Measurements from ENCODE around the gene SLC15A4. TPM values are rescaled to one million over a fixed set of nuclear protein-coding genes. Genes with fewer than 3 reads are reported as not detected.

The SLC15A4 gene
- total and polyA plus RNA-seq, 4 experiments from 2014 or later = 2.0 to 14.6 (median 10.0) TPM

DNA sequence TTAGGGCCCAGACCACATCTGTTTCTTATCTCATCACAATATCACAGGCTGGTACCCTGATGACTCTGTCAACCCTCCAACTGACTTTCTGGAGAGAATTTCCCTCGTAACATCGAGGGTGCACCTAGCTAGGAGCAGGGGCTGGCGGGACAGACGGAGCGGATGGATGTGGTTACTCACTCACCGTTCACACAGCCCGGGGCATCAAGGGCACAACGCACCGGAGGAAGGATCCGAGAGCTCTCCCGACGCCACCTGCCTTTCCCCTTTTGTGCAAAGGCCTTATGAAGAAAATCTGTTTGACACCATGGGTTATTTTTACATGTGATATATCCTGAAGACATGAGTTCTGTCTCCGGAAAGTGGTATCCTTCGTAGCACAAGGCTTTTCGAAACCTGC is 31.4 kb downstream of the SLC15A4 start:
- ChIA-PET CTCF (ENCODE audit: partially characterized antibody) (no interaction called here), POLR2A (ENCODE audit: partially characterized antibody) (no interaction called here)
- DNase-seq = no peak
- Mint-ChIP-seq H3K27ac (peak overlapping the region in 2 of 7 donors; percentile 8 to 24), H3K4me1 (peaks cover 4 to 24% (median 16%) of the 10 kb centered on the region in 4 donors), H3K9me3 (no peaks in the 10 kb centered on the region), H3K36me3 (peaks cover 45 to 50% of the 10 kb centered on the region in 2 donors), H3K27me3 (no peaks in the 10 kb centered on the region), H3K4me3 (no peak overlapping the region)
- Histone ChIP-seq H3K9me3 (ENCODE audit: control insufficient read depth in 1 of 2, low read length in 2 of 2) (no peaks in the 10 kb centered on the region), H3K27me3 (ENCODE audit: insufficient read depth, low read length) (no peaks in the 10 kb centered on the region), H3K4me1 (ENCODE audit: insufficient read depth, low read length) (no peaks in the 10 kb centered on the region), H3K27ac (ENCODE audit: low read depth, low read length) (no peak overlapping the region), H3K36me3 (ENCODE audit: insufficient read depth, low read length) (peaks cover 13% of the 10 kb centered on the region), H3K4me3 (ENCODE audit: low read length in 2 of 2) (no peak overlapping the region)
- intact Hi-C loops (cut with micrococcal nuclease) = no loop called here

DNA sequence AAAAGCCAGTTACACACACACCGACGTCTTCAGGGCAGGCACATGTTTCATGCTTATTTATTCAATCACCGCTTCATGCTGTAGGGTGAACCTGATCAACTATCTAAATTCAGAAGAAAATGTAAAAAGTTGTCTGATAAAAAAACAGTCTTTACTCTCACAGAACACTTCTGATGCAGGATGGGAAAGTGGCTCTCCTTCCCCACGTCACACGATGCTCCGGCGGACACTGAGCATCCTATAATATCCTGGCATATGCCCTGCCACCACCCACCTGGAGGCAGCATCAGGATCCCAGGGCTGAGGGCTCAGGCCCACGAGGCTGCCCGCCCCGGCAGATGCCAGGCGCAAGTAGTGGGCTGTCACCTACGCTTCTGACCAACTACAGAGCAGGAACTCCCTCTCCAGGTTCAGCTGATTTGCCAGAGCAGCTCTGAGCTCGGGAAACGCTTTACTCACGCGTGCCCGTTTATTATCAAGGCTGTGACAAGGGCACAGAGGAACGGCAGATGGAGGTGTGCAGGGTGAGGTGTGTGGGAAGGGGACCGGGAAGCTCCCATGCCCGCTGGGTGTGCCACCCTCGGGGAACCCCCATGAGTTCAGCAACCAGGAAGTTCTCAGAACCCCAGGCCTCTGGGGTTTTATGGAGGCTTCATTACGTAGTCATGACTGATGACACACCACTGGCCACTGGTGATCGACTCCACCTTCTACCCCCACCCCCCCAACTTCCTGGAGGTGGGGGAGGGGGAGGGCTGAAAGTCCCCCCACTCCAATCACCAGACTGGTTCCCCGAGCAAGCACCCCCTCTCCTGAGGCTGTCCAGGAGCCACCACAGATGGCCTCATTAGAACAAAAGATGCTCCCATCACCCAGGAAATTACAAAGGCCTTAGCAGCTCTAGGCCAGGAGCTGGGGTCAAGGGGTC is 32.1 kb downstream of the SLC15A4 start:
- ChIA-PET POLR2A (ENCODE audit: partially characterized antibody) (no interaction called here), CTCF (ENCODE audit: partially characterized antibody) (interaction anchor here (1.1 kb wide), 1 partner anchor 9 kb away, joined by 3 read pairs; no protein-coding TSS in a partner anchor)
- no peaks in the 10 kb centered on the region for H3K9me3 ChIP-seq (ENCODE audit: control insufficient read depth in 1 of 2, low read length in 2 of 2)
- H3K27me3 ChIP-seq (ENCODE audit: insufficient read depth, low read length) = no peaks in the 10 kb centered on the region
- intact Hi-C loops (cut with micrococcal nuclease) = no loop called here
- H3K4me3 ChIP-seq (ENCODE audit: low read length in 2 of 2) = no peak overlapping the region
- H3K4me1 ChIP-seq (ENCODE audit: insufficient read depth, low read length) = no peaks in the 10 kb centered on the region
- H3K4me1 Mint-ChIP-seq = peaks cover 4 to 24% (median 13%) of the 10 kb centered on the region in 4 donors
- no peak for DNase-seq
- H3K4me3 Mint-ChIP-seq = no peak overlapping the region
- no peak overlapping the region for H3K27ac ChIP-seq (ENCODE audit: low read depth, low read length)
- no peaks in the 10 kb centered on the region for H3K27me3 Mint-ChIP-seq
- H3K27ac Mint-ChIP-seq = peak overlapping the region in 1 of 7 donors; percentile 42
- peaks cover 13% of the 10 kb centered on the region for H3K36me3 ChIP-seq (ENCODE audit: insufficient read depth, low read length)
- peaks cover 0 to 2% (median 0%) of the 10 kb centered on the region in 8 donors for H3K9me3 Mint-ChIP-seq
- H3K36me3 Mint-ChIP-seq = peaks cover 38 to 45% of the 10 kb centered on the region in 2 donors

DNA sequence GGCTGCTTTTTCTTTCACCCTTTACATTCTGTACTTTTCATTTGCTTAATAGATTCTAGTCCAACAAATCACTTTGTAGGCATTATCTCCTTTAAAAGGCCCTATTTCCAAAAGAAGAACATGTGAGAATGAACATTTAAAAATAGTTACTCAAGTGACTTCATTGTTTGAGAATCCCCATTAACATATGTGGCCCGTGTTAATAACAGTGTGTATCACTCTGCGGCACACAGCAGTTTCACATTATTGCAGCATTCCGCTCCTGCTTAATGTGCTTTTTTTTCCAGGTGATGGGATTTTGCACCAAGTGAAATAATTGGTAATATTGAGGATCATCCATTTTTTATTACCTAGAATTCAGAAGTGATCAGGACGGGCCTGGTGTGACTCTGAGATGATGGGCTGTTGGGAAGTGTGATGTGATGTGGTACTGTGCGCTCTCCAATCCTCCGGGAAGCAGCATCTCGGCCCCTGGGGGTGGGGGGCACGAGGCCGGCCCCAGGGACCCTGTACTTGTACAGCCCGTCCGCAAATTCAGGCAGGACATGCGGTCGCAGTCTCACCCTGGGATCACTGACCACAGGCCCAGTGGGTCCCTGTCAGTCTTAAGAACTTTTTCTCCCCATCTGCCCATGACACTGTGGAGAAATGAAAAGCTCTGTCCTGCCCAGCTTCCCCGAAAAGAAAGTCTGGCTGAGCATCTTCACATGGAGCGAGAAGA is 32.9 kb downstream of the SLC15A4 start:
- H3K27ac Mint-ChIP-seq = no peak overlapping the region
- H3K27me3 Mint-ChIP-seq = no peaks in the 10 kb centered on the region
- no peak overlapping the region for H3K4me3 Mint-ChIP-seq
- H3K36me3 Mint-ChIP-seq = peaks cover 29 to 37% of the 10 kb centered on the region in 2 donors
- CTCF ChIA-PET (ENCODE audit: partially characterized antibody) = interaction anchor here (1.1 kb wide), 1 partner anchor 8 kb away, joined by 3 read pairs; no protein-coding TSS in a partner anchor
- DNase-seq = no peak
- POLR2A ChIA-PET (ENCODE audit: partially characterized antibody) = no interaction called here
- H3K9me3 Mint-ChIP-seq = peaks cover 0 to 2% (median 0%) of the 10 kb centered on the region in 8 donors
- peaks cover 13% of the 10 kb centered on the region for H3K36me3 ChIP-seq (ENCODE audit: insufficient read depth, low read length)
- peaks cover 4 to 15% (median 10%) of the 10 kb centered on the region in 4 donors for H3K4me1 Mint-ChIP-seq
- H3K4me3 ChIP-seq (ENCODE audit: low read length in 2 of 2) = no peak overlapping the region
- no peaks in the 10 kb centered on the region for H3K4me1 ChIP-seq (ENCODE audit: insufficient read depth, low read length)
- no peaks in the 10 kb centered on the region for H3K9me3 ChIP-seq (ENCODE audit: control insufficient read depth in 1 of 2, low read length in 2 of 2)
- intact Hi-C loops (cut with micrococcal nuclease) = no loop called here
- H3K27ac ChIP-seq (ENCODE audit: low read depth, low read length) = no peak overlapping the region
- no peaks in the 10 kb centered on the region for H3K27me3 ChIP-seq (ENCODE audit: insufficient read depth, low read length)

DNA sequence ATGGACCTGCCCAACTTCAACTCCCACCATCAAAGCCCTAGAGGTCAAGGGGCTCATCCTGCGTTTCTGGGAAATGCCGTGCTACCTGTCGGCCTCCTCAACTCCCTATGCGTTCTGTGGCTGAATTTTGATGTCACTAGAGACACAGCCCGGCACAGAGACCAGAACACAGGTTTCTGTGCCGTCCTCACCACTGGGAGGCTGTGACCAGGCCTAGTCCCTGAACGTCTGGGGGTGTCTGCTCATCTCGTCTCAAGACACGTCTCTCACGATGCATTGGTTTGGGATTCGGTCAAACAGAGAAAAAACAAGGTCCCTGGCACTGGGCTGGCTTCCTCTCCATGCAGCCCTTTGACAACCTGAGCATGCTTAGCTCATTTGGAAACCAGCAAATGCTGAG is 33.5 kb downstream of the SLC15A4 start:
- Mint-ChIP-seq H3K27ac (no peak overlapping the region), H3K4me1 (peaks cover 4 to 15% (median 7%) of the 10 kb centered on the region in 4 donors), H3K27me3 (no peaks in the 10 kb centered on the region), H3K9me3 (peaks cover 0 to 2% (median 0%) of the 10 kb centered on the region in 8 donors), H3K4me3 (no peak overlapping the region), H3K36me3 (peaks cover 28 to 32% of the 10 kb centered on the region in 2 donors)
- intact Hi-C loops (cut with micrococcal nuclease) = no loop called here
- H3K9me3 ChIP-seq (ENCODE audit: control insufficient read depth in 1 of 2, low read length in 2 of 2) = no peaks in the 10 kb centered on the region
- no peak overlapping the region for H3K27ac ChIP-seq (ENCODE audit: low read depth, low read length)
- POLR2A ChIA-PET (ENCODE audit: partially characterized antibody) = no interaction called here
- H3K36me3 ChIP-seq (ENCODE audit: insufficient read depth, low read length) = peaks cover 13% of the 10 kb centered on the region
- H3K27me3 ChIP-seq (ENCODE audit: insufficient read depth, low read length) = no peaks in the 10 kb centered on the region
- DNase-seq = no peak
- CTCF ChIA-PET (ENCODE audit: partially characterized antibody) = interaction anchor here (1.5 kb wide), 1 partner anchor 17 kb away, joined by 4 read pairs; no protein-coding TSS in a partner anchor
- no peak overlapping the region for H3K4me3 ChIP-seq (ENCODE audit: low read length in 2 of 2)
- no peaks in the 10 kb centered on the region for H3K4me1 ChIP-seq (ENCODE audit: insufficient read depth, low read length)

DNA sequence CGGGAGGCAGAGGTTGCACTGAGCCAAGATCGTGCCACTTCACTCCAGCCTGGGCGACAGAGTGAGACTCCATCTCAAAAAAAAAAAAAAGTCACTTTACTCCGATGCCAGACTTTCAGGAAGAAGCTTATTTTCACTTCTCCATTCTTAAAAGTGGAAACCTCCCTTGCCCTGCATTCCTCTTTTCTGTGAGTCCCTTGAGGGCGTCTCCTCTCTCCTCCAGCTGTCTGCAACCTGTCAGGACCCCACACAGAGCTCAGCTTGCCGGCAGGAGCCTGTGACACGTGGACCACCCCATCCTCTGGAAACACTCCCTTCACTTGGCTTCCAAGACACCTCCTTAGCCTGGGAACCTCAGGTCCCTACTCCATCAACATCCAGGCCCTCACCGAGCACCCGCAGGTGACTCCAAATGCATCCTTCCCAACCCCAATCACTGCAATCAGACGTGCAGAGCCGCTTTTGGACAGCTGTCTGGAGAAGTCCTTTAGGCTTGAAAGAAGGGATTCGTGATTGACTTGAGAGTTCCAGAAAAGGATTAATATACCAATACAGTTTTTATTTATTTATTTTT is 34.3 kb downstream of the SLC15A4 start:
- H3K36me3 Mint-ChIP-seq = peaks cover 22 to 25% of the 10 kb centered on the region in 2 donors
- peak overlapping the region in 1 of 7 donors; percentile 30 for H3K27ac Mint-ChIP-seq
- no peaks in the 10 kb centered on the region for H3K27me3 Mint-ChIP-seq
- intact Hi-C loops (cut with micrococcal nuclease) = no loop called here
- Histone ChIP-seq H3K27me3 (ENCODE audit: insufficient read depth, low read length) (no peaks in the 10 kb centered on the region), H3K36me3 (ENCODE audit: insufficient read depth, low read length) (peaks cover 13% of the 10 kb centered on the region), H3K4me3 (ENCODE audit: low read length in 2 of 2) (no peak overlapping the region), H3K9me3 (ENCODE audit: control insufficient read depth in 1 of 2, low read length in 2 of 2) (no peaks in the 10 kb centered on the region), H3K27ac (ENCODE audit: low read depth, low read length) (no peak overlapping the region), H3K4me1 (ENCODE audit: insufficient read depth, low read length) (no peaks in the 10 kb centered on the region)
- CTCF ChIA-PET (ENCODE audit: partially characterized antibody) = interaction anchor here (1.5 kb wide), 1 partner anchor 16 kb away, joined by 4 read pairs; no protein-coding TSS in a partner anchor
- H3K9me3 Mint-ChIP-seq = peaks cover 0 to 2% (median 0%) of the 10 kb centered on the region in 8 donors
- no peak for DNase-seq
- no peak overlapping the region for H3K4me3 Mint-ChIP-seq
- H3K4me1 Mint-ChIP-seq = peaks cover 0 to 7% (median 2%) of the 10 kb centered on the region in 4 donors
- POLR2A ChIA-PET (ENCODE audit: partially characterized antibody) = no interaction called here

DNA sequence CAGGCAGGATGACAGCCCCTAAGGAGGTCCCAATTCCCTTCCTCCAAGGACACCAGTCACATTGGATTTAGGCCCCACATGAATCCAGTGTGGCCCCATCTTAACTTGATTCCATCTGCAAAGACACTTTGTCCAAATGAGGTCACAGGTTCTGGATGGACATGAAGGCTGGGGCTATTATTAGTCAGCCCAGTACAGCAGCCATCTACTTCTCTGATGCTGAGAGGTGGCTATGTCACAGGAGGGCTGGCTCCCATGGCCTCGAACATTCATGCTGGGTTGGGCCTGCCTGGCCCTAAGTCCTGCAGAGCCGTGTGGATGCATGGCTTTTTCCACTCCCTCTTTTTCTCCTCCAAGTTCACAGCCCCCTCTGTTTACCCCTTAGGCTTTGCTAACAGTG is 35.9 kb downstream of the SLC15A4 start:
- Histone ChIP-seq H3K9me3 (ENCODE audit: control insufficient read depth in 1 of 2, low read length in 2 of 2) (no peaks in the 10 kb centered on the region), H3K4me1 (ENCODE audit: insufficient read depth, low read length) (no peaks in the 10 kb centered on the region), H3K4me3 (ENCODE audit: low read length in 2 of 2) (no peak overlapping the region), H3K36me3 (ENCODE audit: insufficient read depth, low read length) (peaks cover 1% of the 10 kb centered on the region), H3K27me3 (ENCODE audit: insufficient read depth, low read length) (no peaks in the 10 kb centered on the region), H3K27ac (ENCODE audit: low read depth, low read length) (no peak overlapping the region)
- POLR2A ChIA-PET (ENCODE audit: partially characterized antibody) = no interaction called here
- no peak overlapping the region for H3K4me3 Mint-ChIP-seq
- H3K27me3 Mint-ChIP-seq = peaks cover 0 to 2% of the 10 kb centered on the region in 2 donors
- DNase-seq = no peak
- intact Hi-C loops (cut with micrococcal nuclease) = no loop called here
- CTCF ChIA-PET (ENCODE audit: partially characterized antibody) = no interaction called here
- H3K9me3 Mint-ChIP-seq = peaks cover 0 to 2% (median 0%) of the 10 kb centered on the region in 8 donors
- peaks cover 5 to 10% (median 6%) of the 10 kb centered on the region in 4 donors for H3K4me1 Mint-ChIP-seq
- peaks cover 10 to 13% of the 10 kb centered on the region in 2 donors for H3K36me3 Mint-ChIP-seq
- no peak overlapping the region for H3K27ac Mint-ChIP-seq
